Breast epithelium (tissue), 3 donors: ENCODE data around the gene SLC39A11.

Experiments
- POLR2AphosphoS5 ChIP-seq, 3 donors: sonication (generic); formaldehyde crosslinking; IDR thresholded peaks; one replicate each; pipeline ENCODE4 v1.6.1; 2017; ENCODE audit warnings: antibody characterized with exemption in 3 of 3
- TF ChIP-seq, protein P1 (sequence below), 3 donors: fragments of 450-650 bp; IDR thresholded peaks; one replicate each; pipeline ENCODE4 v1.5.1; 2016 to 2017; ENCODE audit warnings: antibody characterized with exemption in 3 of 3, mild to moderate bottlenecking in 3 of 3, moderate library complexity in 3 of 3

DNA sequence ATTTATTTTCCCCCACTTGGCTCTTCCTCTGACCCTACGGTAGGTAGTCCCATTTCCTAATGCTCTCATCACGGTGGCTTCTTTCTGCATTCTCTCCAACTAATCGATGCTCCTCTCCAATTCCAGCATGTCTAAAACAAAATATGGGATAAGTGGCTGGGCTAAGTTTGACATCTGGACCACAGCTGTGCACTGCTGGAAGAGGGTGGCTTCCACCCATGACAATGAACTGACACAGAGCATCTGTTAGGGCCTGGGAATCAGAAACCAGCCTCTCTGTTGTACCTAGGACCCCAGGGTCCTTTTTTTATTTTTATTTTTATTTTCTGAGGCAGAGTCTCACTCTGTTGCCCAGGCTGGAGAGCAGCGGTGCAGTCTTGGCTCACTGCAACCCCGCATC is 29.0 kb upstream of the SLC39A11 start:
- TF ChIP-seq, protein P1, sequence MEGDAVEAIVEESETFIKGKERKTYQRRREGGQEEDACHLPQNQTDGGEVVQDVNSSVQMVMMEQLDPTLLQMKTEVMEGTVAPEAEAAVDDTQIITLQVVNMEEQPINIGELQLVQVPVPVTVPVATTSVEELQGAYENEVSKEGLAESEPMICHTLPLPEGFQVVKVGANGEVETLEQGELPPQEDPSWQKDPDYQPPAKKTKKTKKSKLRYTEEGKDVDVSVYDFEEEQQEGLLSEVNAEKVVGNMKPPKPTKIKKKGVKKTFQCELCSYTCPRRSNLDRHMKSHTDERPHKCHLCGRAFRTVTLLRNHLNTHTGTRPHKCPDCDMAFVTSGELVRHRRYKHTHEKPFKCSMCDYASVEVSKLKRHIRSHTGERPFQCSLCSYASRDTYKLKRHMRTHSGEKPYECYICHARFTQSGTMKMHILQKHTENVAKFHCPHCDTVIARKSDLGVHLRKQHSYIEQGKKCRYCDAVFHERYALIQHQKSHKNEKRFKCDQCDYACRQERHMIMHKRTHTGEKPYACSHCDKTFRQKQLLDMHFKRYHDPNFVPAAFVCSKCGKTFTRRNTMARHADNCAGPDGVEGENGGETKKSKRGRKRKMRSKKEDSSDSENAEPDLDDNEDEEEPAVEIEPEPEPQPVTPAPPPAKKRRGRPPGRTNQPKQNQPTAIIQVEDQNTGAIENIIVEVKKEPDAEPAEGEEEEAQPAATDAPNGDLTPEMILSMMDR (IDR thresholded peaks at IDR 0.05): no peak
- TF ChIP-seq POLR2AphosphoS5 (IDR thresholded peaks at IDR 0.05): no peak
